NCI-H82 (cell line): ENCODE data around the gene PKDCC.

Experiments
- DNase-seq: peaks from one replicate; lab custom pipeline; 2025; lab: John Stamatoyannopoulos, UW

The PKDCC gene

DNA sequence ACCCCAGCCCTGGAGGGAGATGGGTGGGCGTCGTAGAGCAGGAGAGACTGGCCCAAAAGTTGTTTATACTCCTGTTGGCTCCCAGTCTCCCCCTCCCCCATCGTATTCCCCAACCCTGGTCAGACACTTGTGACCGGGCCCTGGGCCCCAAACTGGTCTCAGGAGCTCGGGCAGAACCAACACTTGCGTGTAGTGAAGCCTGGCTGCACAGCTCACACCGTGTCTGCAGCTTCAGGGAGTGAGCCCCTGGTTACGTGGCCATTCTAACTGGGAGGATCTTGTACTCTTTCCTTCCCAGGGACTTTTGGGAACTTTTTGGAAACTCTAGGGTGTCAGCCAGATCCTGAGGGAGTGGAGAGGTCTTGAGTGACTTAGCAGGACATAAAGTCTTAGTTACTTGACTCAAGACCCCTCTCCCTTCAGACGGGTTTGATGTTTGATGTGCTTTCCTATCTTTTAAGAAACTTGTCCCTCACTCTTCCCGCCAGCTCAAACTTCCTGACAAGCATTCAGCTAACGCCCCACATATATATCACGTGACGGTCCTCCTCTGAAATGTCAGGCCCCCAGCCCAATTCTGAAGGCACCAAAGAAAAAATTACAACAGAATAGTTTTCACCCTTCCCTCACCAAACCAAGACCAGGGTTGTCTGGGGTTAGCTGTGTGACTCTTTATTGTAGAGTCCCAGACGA lies 2.3 kb downstream of the PKDCC start:
- no peak for DNase-seq

DNA sequence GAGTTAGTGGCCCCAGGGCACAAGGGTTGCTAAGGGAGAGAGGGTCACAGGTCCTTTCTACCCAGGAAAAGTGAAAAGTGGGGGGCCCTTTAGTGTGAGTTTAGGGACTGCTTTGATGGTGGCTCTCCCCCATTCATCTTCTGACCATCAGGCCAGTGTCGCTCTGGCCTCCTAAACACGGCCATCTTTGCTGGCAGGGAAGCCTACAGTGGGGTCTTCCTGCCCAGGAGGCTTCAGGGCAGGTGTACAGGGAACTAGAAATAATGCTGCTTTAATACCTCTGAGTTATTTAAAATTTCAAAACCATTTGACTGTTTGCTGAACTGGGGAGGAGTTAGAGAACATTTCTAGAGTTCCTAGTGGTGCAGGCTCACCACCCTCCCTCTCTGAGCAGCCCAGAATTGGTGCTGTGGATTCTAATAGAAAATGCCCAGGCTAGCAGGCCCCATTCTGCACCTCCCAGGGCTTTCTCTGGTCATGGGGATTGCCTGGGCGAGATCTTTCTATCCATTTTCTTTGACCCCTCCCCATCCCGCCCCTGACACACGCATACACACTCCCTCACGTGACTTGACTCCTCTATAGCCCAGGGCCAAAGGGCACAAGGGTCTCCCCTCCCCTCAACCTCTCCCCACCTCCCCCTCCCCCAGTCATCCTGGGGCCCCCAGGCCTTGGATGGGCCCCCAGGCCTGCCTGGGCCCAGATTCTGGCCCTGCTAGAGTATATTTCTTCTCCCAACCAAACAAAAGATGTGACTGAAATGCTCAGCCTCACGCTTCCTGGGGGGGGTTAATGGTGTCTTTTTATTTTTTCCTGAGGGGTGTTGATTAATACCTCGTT lies 3.1 kb downstream of the PKDCC start:
- DNase-seq, result no peak

DNA sequence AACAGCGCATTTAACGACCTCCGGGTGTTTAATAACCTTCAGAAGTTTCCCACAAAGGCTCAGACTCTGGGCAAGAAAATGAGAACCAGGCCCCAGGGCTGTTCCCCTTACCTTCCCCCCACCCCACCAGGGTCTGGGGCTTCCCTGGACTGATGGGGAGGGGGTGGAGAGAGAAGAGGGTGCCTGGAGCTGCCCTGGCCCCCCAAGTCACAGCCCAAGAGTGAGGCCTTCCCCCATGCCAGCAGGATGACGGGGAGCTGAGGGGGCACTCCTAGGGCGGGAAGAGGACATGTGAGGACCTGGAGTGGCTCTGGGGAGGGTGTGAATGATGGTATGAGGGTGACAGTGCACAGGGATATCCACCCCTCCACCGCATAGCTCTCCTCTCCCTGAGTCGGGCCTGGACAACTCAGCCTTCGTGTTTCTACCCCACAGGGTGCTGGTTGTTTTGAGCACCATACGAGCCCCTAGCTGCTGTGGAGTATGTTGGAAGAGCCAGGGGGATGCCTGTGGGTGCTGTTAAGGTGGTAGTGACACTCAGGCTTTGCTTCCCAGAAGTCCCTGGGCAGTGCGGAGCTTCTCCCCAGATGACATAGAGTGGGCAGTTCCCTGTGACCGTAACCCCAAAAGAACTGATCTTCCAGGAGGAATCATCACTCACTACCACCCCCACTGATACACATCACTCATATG lies 3.9 kb downstream of the PKDCC start:
- DNase-seq, result no peak

DNA sequence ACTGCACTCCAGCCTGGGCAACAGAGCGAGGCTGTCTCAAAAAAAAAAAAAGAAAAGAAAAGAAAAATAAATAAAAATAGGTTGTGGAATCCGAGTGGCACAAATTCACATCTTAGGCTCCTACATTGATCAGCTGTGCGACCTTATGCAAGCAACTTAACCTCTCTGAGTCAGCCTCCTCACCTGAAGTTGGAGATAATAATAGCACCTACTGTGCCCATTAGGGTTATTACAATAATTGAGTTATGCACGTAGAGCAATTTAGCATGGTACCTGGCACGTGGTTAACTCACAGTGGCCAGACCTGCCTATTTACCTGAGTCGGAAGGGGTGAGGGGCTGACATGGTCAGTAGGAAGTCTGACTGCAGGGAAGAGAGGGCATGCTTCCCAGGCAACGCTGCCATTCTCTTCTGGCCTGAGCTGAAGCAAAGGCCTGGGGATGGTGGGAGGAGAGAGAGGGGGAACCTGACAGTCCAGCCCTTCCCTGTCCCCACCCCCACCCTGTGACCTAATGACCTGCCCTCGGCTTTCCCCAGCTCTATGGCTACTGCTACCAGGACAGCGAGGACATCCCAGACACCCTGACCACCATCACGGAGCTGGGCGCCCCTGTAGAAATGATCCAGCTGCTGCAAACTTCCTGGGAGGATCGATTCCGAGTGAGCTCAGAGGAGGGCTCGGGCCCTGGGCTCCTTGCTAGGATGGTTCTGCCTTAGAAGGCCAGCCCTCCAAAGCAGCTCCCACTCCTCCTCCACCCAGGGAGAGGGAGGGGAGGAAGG lies 5.1 kb downstream of the PKDCC start:
- no peak for DNase-seq

DNA sequence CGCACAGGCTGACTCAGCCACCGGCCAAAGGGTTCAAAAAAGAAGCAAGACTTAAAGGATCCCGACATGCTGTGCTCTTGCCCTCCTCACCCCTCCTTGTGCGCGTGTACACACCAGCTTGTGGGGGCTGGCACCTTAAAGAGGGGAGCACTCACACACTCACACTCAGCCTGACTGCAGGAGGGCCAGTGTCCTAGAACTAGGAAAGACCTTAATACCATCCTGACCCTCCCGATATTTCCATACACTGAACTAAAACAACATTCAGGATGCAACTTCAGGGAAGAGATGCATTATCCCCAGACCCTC lies 5.6 kb downstream of the PKDCC start:
- no peak for DNase-seq

DNA sequence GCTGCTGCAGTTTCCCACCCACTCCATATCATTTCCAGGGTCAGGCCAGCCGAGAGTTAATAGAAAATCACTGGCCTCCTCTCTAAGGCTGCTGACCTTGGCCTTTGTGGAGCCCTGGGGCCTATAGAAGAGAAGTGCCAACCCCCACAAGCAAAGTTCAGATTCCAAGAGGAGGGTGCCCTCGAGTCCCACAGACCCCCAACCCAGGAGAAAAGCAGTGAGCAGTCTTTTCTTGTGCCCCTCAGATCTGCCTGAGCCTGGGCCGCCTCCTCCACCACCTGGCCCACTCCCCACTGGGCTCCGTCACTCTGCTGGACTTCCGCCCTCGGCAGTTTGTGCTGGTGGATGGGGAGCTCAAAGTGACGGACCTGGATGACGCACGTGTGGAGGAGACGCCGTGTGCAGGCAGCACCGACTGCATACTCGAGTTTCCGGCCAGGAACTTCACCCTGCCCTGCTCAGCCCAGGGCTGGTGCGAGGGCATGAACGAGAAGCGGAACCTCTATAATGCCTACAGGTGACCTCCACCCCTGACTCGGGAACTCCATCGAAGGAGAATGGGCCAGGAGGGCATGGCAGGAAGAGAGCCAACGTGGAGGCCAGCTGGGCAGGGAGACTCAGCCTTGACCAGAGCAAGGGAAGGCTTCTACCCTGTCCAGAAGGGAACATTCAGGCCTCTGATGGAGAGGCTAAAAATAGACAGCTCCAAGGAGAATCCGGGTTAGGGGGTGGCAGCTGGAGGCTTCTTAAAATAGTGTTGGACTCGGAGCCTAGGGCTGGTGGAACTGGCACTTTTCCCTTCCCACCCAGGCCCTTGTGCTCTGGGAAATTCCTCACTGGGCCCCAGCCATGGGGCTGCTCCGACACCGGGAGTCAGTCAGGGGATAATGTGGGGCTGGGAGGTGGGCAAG lies 6.2 kb downstream of the PKDCC start:
- DNase-seq, result peak; percentile 33

DNA sequence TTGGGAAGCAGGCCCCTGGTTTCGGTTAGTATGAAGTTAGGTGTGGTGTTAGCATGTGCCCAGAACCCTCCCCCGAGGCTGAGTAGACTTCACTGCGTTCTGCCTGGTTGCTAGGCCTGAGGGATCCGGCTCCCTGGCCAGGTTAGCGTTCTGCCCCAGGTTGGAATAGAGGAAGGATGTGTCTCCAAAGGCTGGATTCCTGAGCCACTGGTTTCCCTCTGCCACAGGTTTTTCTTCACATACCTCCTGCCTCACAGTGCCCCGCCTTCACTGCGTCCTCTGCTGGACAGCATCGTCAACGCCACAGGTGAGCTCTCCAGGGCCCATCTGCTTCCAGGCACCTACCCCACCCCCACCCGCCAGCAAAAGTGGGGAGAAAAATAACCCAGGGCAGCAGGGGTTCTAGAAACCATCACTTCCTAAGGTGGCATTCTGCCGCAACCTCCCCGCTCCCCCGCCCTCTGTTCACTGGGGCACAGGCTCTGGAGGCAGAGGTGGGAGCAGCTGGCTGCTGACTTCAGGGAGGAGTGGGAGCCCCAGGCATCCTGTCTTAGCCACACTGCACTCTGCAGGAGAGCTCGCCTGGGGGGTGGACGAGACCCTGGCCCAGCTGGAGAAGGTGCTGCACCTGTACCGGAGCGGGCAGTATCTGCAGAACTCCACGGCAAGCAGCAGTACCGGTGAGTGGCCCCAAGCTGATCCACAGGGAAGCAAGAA lies 7.1 kb downstream of the PKDCC start:
- DNase-seq, result peak; percentile 33

DNA sequence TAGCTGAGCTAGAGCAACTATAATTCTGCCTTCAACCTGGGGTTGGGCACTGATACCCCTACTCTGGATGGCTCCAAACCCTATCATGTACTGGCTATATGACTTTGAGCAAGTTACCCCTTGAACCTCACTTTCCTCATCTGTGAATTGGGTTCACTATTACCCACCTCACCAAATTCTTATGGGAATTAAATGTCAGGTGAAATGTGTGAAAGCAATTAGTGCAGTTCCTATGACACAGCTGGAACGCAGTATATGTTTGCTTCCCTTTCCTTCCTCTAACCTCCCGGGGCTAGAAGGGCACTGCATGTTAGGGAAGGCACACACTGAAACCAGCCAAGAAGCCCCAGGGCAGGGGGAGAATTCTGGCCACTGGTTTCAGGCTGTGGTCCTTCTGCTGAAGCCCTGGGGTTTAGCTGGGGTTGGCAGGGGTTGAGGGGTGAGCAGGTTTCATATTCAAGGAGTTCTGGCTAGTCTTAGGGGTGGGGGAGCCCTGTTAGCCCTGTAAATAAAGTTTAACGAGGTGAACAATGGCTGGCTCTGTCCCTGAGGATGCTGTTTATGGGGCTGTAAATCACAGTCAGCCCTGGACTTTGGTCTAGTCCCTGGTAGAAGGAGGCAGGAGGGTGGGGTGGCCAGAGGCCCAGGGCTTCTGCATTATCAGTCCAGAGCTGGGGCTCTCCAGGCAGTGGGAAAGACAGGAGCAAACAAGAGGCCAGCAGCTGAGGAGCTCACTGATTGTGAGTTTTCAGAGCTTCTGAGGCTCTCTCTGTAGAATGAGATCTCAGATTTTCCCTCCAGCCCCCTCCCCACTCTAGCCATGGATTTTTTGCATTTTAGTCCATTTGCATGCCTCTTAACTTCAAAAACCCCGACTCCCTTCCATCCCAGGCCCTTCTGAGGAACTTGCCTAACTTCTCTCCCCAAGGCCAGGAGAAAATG lies 8.0 kb downstream of the PKDCC start:
- DNase-seq, result no peak

DNA sequence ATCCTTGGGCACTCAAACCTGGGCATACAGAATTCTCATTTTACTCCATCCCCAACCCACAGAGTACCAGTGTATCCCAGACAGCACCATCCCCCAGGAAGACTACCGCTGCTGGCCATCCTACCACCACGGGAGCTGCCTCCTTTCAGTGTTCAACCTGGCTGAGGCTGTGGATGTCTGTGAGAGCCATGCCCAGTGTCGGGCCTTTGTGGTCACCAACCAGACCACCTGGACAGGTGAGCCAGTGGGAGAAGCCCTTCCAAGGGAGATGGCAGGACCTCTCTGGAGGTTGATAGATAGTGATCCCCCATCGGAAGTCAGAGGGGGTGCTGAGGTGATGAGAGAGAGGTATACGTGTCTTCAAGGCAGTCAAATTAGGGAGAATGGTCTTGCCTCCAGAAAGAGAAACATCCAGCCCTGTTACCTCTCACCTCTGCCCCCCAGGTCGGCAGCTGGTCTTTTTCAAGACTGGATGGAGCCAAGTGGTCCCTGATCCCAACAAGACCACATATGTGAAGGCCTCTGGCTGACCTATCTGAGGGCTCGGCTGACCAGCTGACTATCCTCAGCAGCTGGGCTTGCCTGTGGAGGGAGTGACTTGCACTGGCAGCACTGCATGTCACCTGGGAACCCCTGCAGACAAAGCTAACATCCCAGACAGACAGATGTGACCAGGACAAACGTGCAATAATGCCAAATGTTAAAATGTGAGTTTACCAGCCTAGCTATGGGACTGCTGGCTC lies 9.5 kb downstream of the PKDCC start:
- DNase-seq, result no peak

DNA sequence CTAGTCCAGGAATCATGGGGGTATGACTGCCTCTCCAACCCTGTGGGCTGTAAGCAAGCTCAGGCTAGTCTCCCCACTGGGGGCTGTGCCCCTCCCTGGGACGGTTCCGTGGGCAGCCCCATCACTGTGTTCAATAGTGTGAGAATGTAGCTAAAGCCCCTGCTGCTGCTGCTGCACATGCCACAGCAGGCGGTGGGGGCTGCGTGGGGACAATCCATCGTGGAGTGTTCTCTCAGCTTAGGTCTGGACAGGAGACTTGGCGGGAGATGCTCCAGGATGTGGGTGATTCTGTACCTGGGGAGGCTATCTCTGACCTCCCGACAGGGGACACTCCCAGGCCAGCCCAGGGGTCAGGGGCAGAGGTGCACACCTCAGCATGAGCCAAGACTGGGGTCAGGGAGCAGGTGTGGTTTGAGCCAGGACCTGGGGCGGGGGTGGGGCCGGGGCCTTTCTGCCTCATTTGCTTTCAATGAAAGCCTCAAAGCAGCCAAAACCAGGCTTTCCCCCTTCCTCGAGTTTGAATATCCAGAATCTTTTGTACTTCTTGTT lies 10.2 kb downstream of the PKDCC start:
- no peak for DNase-seq

DNA sequence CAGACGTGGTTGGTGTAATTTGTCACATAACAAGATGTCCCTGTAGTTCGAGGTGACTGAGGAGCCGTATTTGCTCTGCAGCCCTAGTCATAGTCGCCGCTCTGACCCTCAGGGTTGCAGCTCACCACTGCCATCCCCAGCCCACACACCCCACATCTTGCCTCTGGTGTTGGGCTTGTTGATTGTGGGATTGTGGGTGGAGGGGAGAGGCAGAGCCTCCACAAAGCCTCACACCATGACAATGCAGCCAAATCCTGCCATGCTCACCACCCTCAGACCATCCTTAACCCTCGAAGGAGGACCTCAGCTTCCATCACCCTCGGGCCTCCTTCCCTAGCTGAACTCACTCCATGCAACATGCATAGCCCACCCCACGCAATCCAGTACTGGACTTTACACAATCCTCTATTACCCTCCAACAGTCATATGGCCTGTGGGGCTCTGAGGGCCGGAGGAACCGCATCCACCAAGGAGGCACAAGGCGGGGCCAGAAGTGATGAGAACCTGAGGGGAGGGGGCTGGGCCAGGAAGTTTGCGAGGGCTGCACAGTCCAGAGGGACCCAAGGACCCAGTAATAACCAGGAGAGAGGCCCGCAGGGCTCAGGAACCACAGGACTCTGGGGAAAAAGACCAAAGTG lies 11.6 kb downstream of the PKDCC start:
- DNase-seq, result no peak

DNA sequence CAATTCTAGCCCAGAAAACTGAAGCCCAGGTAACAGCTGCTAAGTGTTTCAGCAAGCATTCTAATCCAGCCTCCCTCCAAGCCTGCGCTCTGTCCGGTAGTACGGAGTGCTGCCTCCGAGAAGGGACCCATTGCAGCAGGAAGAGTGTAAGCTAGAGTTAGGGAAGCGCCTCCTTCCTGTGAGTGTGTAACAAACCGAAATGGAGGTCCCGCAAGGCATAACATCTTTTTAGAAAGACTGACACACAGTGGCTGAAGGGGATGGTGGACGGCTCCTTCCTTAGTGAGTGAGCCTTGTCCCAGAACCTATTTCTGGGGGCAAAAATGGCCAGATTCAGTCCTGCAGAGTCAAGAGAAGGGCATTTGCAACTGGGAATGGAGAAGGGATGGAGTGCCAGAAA lies 12.2 kb downstream of the PKDCC start:
- no peak for DNase-seq

DNA sequence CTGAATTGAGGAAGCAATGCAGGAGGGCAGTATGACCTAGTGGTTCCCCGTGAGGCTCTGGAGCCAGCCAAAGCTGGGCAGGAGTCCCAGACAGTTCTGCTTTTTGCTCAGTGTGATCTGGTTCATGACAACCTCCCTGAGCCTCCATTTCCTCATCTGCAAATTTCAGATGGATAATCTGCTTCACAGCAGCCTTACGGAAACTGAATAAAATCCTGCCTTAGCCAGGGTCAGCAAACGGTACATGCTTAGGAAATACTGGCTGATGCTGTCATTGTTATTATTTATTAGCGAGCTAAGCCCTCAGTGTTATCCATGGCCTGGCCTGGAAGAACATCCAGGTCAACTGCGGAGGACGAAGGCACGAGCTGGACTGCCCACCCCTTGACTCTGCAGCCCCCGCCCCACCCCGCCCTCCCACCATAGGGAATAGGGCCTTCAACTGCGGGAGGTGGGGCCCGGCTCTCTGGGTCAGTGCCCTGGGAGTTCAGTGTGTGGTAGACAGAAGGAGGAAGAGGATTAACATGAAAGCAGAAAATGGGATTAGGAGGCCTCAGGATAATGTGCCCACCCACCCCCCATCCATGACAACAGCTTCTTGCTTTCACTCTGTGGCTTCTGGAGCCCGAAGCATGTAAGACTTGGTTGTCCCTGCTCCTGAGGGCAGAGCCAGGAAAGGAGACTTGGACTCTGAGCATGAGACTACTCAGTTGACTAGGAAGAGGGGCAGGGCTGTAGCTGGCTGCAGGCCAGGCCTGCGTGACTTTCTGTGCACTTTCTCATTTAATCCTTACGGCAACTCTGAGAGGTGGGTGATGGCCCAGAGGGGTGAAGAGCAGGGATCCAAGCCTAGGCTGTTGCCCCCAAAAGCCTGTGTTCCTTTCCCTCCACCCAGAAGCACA lies 13.1 kb downstream of the PKDCC start:
- peak; percentile 99 for DNase-seq

DNA sequence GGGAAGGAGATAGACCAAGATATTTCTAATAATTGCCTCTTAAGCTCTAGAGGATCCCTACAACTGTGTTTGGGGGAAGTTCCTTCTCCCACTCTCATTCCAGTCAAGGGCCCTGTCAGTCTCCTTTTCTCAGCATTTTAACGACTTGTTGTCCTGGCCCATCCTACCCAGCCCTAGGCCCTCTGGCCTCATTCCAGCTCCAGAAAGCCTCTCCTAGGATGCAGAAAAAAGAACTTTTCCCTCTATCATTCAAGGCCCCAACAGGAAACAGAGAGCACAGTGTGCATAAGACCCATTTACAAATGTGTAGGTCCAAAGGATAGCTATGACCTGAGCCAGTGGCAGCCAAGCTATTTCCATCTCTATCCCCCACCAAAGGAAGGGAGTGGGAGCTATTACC lies 14.0 kb downstream of the PKDCC start:
- DNase-seq, result no peak

DNA sequence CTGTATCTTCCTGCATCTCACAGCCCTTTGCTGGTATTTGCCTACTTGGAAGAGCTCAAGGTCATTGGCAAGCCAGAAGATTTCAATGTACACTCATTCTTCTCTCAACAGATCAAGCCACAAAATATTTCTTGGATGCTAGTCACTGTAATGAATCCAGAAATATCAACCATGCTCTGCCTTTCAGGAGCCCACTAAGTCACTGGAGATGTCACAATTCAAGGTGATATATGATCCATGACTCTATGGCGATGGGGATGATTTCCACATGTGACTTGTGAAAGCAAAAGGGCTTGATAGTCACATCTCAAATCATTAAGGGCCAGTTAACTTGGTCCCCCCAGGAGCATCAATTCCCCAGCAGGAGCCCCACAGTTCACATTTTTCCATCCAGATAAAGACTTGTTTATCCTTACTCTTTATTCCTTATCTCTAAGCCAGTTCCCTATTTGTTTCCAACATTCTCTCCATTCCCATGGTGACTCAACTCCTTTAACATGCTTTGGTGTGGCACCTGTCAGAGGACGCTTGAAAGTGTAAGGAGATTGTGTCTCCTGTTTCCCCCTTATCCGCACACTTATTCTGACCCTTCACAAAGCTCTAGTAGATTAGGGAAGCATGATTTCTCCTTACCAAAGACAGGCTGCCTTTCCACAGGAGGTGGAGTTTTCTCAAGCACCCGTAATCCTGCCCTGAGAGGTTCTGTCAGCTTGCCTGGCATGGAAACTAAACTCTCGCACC lies 15.8 kb downstream of the PKDCC start:
- peak; percentile 58 for DNase-seq

DNA sequence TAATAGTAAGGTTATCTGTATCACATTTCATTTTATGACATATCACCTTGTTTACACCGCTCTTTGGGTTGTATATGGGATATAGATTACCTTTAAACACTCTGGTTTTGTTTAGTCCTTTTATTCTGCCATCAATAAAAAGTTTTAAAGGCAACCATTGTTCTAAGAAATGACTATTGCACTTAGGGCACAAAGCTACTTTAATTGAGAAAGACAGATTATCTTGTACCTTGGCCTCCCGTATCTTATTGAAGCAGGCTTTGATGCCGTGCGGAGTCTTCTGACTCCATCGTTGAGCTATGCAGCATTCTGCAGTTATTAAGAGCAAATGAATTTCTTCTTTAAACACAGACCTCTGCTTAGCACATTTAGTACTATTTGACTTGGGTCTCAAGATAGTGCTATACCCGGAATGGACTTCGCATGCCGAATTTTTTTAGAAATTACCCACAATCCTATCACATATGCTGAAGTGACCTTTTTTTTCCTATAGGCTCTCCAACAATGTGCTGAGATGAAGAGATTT lies 16.7 kb downstream of the PKDCC start:
- DNase-seq, result no peak
